OCI-LY1 (cell line): ENCODE measurements around the gene ARMC9.

Experiments
- EZH2 ChIP-seq: fragments of 200-600 bp; sonication (generic), shearing (Covaris generic); IDR thresholded peaks from 2 replicates; pipeline ENCODE4 v1.8.0; 2017; ENCODE audit warnings: borderline replicate concordance, mixed run types, mild to moderate bottlenecking, antibody characterized with exemption, low read length, moderate library complexity, mixed read lengths
- TF ChIP-seq, protein P1 (sequence below): fragments of 200-600 bp; sonication (generic), shearing (Covaris generic); IDR thresholded peaks from 2 replicates; pipeline ENCODE4 v1.5.1; 2017; ENCODE audit warnings: mild to moderate bottlenecking, antibody characterized with exemption, low read length, moderate library complexity, mixed read lengths

DNA sequence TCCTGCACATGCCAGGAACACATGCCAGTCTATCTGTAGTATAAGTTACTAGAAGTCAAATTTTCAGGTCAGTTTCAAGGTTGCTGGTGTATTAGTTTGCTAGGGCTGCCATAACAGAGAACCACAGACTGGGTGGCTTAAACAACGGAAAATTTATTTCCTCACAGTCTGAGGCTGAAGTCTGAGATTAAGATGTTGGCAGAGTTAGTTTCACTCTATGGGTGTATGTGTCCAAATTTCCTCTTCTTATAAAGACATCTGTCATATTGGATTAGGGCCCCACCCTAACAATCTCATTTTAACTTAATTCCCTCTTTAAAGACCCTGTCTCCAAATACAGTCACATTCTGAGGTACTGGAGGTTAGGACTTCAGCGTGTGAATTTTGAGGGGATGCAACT, 223.6 kb downstream of the ARMC9 start:
- TF ChIP-seq, protein P1, sequence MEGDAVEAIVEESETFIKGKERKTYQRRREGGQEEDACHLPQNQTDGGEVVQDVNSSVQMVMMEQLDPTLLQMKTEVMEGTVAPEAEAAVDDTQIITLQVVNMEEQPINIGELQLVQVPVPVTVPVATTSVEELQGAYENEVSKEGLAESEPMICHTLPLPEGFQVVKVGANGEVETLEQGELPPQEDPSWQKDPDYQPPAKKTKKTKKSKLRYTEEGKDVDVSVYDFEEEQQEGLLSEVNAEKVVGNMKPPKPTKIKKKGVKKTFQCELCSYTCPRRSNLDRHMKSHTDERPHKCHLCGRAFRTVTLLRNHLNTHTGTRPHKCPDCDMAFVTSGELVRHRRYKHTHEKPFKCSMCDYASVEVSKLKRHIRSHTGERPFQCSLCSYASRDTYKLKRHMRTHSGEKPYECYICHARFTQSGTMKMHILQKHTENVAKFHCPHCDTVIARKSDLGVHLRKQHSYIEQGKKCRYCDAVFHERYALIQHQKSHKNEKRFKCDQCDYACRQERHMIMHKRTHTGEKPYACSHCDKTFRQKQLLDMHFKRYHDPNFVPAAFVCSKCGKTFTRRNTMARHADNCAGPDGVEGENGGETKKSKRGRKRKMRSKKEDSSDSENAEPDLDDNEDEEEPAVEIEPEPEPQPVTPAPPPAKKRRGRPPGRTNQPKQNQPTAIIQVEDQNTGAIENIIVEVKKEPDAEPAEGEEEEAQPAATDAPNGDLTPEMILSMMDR = no peak
- no peak for TF ChIP-seq EZH2
